Measurements from ENCODE around the gene SIL1.
"Not testable (repeated sequence)": the region's sequence is repeated elsewhere in the genome, so short reads cannot be mapped to it uniquely, and the experiment has no call there.

Gene SIL1

GRCh38 chr5:139174382-139174781 lies 23.8 kb downstream of the SIL1 start:
- not testable (repeated sequence) for DNase-seq (ENCODE audit: low spot score)

DNA sequence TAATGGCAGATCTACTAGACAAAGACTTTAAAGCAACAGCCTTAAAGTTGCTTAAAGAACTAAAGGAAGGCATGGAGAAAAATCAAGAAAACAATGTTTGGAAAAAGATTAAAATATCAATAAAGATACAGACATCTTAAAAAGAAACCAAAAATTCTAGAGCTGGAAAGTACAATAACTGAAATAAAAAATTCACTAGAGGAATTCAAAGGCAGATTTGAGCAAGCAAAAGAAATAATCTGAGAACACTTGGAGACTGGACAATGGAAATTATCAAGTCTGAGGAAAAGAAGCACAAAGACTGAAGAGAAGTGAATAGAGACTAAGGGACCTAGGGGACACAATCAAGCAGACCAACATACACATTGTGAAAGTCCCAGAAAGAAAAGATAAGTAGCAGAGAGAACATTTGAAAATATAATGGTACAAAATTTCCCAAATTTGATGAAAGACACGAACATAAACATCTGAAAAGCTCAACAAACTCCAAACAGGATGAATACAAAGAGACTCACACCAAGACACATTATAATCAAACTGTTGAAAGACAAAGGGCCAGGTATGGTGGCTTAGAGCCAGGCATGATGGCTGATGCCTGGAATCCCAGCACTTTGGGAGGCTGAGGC lies 26.3 kb downstream of the SIL1 start:
- DNase-seq (ENCODE audit: low spot score) = no peak

GRCh38 chr5:139167952-139168720 lies 30.0 kb downstream of the SIL1 start:
- no peak for DNase-seq (ENCODE audit: low spot score)

- DNase-seq (ENCODE audit: low spot score) = no peak
Measured at GRCh38 chr5:139167533-139167932, 30.6 kb downstream of the SIL1 start.

DNA sequence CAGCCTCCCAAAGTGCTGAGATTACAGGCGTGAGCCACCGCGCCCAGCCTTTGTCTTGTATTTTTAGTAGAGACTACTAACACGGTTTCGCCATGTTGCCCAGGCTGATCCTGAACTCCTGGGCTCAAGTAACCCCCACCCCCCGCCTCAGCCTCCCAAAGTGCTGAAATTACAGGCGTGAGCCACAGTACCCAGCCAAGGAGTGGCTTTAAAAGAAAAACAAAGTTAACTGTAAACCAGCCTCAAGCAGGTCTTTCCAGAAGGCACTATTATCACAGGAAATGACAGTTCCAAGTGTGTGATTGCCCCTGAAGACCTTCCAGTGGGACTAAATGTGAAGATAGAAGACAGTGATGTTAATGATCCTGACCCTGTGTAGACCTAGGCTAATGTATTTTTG lies 31.1 kb downstream of the SIL1 start:
- DNase-seq (ENCODE audit: low spot score) = no peak

GRCh38 chr5:139164897-139165296 lies 33.3 kb downstream of the SIL1 start:
- DNase-seq (ENCODE audit: low spot score) = not testable (repeated sequence)

GRCh38 chr5:139164020-139164419 lies 34.1 kb downstream of the SIL1 start:
- DNase-seq (ENCODE audit: low spot score) = no peak

- no peak for DNase-seq (ENCODE audit: low spot score)
Measured at GRCh38 chr5:139162448-139162847, 35.7 kb downstream of the SIL1 start.

DNA sequence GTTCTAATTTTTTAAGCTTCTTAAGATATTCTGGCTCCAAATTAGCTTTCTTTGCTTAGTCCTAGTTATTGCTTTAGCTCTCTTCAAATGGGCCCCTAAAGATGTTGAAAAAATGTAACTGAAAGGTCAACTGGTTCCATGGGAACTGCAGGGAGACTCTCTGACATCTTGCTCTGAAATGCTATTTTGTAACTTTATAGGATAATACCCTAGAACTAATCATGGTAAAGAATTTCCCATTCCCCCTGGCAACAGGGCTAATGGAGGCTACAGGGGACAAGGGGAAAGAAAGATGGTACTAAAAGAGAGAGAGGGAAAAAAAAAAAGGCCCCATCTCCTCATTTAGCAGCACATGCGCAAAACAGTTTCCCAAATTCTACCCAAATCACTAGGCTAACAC lies 39.4 kb downstream of the SIL1 start:
- DNase-seq (ENCODE audit: low spot score) = no peak

- no peak for DNase-seq (ENCODE audit: low spot score)
Measured at GRCh38 chr5:139157556-139157955, 40.6 kb downstream of the SIL1 start.

DNA sequence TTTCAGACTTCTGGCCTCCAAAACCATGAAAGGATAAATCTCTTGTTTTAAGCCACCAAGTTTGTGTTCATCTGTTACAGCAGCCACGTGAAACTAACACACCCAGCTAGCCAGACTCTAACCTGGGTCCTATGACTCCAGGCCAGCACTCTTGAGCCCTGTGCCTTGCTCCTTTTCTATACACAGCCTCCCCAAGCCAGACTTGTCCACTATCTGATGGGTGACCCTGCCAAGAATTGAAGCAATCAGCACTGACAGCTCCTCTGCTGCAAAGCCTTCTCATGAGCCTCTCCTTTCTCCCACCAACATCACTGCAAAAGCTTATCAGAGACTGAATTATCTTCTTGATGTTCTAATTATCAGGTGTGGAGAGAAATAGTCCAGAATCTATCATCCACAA lies 41.4 kb downstream of the SIL1 start:
- DNase-seq (ENCODE audit: low spot score) = no peak

DNA sequence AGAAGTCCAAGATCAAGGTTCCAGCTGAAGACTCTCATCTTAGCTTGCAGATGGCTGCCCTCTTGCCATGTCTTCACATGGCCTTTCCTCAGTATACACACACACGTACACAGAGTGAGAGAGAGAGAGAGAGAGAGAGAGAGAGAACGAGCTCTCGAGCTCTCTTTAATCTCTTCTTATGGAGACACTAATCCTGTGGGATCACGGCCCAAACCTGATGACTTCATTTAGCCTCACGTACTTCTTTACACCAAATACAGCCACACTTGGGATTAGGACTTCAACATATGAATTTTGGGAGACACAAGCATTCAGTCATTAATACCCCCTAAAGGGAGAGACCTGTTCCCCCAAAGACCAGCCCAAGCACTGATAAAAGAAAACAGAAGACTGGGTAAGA lies 42.8 kb downstream of the SIL1 start:
- peak; percentile 50 for DNase-seq (ENCODE audit: low spot score)

GRCh38 chr5:139151902-139152301 lies 46.3 kb downstream of the SIL1 start:
- DNase-seq (ENCODE audit: low spot score) = no peak

DNA sequence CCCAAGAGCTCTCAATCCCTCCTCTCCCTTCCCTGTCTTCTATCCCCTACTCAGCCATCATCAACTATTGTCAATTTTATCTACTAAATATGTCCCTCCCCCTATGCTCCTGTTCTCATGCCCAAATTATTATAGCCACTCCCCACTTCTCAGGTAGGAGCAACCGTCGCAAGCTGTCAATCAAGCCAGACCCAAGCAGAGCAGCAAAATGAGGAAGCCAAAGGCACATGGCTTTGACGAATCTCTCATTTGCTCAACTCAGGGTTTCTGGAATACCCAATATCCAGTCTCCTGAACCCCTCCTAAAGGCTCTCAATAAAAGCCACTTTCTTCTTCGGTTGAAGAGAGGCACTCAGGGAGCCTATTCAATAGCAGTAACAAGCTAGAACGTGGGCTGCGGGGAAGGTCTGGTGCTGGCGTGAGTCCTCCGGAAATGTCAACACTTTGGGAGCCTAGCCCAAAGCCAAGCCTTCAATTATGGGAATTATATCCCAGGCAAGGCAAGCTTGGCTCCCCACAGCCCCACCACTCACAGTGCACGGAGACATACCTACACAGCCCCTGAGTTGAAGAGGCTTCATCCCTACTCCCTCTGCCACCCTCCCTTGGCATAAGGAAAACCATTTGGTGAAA lies 47.7 kb downstream of the SIL1 start:
- DNase-seq (ENCODE audit: low spot score) = no peak

DNA sequence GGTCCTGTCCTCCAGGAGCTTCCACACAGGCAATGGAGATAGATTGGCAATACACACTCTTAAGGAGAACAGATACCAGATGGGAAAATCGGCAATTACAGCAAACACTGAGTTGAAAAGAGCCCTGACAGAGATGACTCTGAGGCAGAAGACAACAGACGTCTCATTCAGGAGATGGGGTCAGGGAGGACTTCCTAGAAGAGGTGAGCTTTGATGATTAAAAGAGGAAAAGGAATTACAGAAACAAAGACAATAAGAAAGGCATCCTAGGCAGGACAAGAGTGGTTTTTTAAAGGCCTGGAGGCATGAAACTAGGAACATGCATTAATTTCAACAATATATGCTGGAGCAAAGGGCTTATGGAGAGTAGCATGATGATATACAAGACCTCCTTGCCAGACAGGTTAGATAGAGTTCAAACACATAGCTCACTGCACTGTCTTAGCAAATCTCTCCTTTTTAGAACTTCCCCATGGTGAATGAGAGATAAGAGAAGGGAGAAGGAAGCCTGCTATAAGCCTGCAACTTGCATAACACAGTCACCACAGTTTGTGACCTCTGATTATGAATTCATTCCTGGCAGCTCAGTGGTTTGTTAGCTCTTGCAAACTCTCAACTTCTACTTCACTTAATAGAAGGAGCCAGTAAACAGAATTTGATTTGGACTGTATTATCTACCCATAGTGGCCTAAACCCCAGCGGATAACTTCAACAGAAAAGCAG lies 48.5 kb downstream of the SIL1 start:
- no peak for DNase-seq (ENCODE audit: low spot score)

DNA sequence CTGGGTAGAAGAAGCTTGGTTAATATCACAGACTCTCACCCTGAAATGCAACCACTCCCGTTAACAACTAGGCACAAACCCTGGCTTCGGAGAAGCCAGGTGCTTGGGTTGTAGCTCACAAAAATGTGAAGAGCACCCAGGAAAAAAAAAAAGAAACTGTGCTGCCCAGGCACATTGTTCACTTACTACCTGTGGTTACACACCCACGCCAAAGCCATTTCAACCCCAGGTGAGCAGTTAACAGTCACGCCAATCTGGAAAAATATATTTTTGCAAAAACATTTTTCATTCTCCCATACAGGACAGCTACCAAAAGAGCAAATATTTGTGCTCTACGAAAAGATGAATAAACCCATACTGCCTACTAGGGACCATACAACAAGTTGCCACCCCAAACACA lies 49.2 kb downstream of the SIL1 start:
- no peak for DNase-seq (ENCODE audit: low spot score)

- no peak for DNase-seq (ENCODE audit: low spot score)
Measured at GRCh38 chr5:139148306-139148705, 49.9 kb downstream of the SIL1 start.

DNA sequence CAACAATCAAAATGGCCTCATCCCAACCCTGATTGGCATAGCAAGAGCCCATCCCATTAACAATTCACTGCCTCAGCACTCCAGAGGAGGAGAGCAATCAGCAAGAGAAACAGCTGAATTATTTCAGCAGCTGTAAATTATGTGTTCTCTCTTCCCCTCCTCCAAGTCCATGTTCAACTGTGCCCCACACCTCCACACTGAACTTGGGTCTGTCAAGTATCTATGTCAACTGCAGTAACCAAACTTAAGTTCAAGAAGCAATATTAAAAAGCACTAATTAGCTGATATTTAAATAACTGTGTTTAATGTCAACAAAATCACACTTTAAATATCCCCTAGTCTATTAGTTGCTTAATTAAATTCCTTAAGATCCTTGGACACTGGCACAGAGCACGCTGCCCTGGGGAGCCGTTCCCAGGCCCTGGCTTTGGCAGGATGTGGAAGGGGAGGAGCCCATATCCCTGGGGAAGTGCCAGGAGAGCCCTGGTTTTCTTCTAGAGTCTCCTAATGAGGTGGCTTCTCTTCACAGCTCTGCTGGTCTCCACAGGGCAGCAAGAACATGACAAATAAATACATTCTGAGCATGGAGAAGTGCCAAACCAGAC lies 50.6 kb downstream of the SIL1 start:
- peak; percentile 52 for DNase-seq (ENCODE audit: low spot score)

DNA sequence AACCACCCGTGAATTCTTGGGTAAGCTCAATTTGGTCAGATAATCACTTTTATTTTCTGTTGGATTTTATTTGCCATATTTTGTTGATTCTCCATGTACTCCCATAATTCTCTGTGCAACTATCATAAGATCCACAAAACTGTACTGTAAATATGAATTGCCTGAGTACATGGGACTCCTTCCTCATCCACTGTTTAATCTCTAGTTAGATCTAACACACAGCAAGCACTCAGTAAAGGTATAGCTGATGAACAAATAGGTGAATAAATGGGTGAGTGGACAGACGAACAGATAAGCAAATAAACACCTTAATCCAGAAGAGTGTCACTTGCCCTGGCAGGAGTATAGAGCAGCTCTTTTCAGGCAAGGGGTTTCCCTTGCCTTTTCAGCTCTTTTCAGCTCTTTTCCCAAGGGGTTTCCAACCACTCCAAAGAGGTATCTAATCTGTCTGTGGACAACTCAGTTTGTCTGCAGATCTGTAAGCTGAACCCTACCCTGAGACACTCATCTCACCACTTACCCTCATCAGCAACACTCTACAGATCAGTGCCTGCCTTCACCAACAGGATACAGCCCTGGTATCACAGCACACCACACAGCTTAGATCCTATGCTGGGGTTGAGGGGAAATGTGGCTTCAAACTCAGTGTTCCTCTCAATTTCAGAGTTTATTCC lies 51.2 kb downstream of the SIL1 start:
- no peak for DNase-seq (ENCODE audit: low spot score)

GRCh38 chr5:139141446-139142204 lies 56.5 kb downstream of the SIL1 start:
- DNase-seq (ENCODE audit: low spot score) = no peak

GRCh38 chr5:139140591-139141071 lies 57.5 kb downstream of the SIL1 start:
- no peak for DNase-seq (ENCODE audit: low spot score)
